HEK293 (cell line): ENCODE measurements around the gene QARS1.

ENCODE experiments used
- CTCF ChIA-PET: fragments of 350-600 bp; formaldehyde crosslinking; extraction: SDS; loops from one replicate; lab custom pipeline; 2021; ENCODE audit warnings: antibody characterized with exemption; lab: Yijun Ruan, JAX
- POLR2A ChIA-PET: fragments of 300-600 bp; formaldehyde crosslinking; extraction: SDS; loops from one replicate; lab custom pipeline; 2020; ENCODE audit warnings: antibody characterized with exemption, inconsistent platforms; lab: Yijun Ruan, JAX
- H3K27ac ChIP-seq: fragments of 200-500 bp; sonication (Bioruptor generic); 2 replicates; pipeline ENCODE4 v1.5.1; 2014; ENCODE audit warnings: low read depth, low read length, control low read depth, inconsistent platforms; ENCODE audit errors: extremely low read depth
- H3K36me3 ChIP-seq, 2 experiments: fragments of 200-500 bp in 1 of 2; sonication (Bioruptor generic) in 1 of 2; 1 replicate in 1 of 2; 2 replicates in 1 of 2; pipeline ENCODE4 v1.5.1; 2014 to 2017; ENCODE audit warnings: inconsistent platforms in 2 of 2, low read length in 2 of 2; ENCODE audit not compliant: control insufficient read depth in 2 of 2, insufficient read depth in 1 of 2
- H3K4me1 ChIP-seq: fragments of 200-500 bp; sonication (Bioruptor generic); 2 replicates; pipeline ENCODE4 v1.5.1; 2014; ENCODE audit warnings: mild to moderate bottlenecking, low read length, inconsistent platforms; ENCODE audit not compliant: control insufficient read depth, insufficient read depth
- H3K4me3 ChIP-seq: 2 replicates; pipeline ENCODE4 v1.5.1; 2011; ENCODE audit warnings: low read depth, mild to moderate bottlenecking, control low read depth, low read length, moderate library complexity
- H3K9me3 ChIP-seq: fragments of 200-500 bp; sonication (Bioruptor generic); 2 replicates; pipeline ENCODE4 v1.5.1; 2014; ENCODE audit warnings: low read depth, low read length, inconsistent platforms; ENCODE audit not compliant: control insufficient read depth, insufficient read depth
- AEBP2 ChIP-seq: fragments of 450-650 bp; formaldehyde crosslinking; IDR thresholded peaks from 2 replicates; pipeline ENCODE4 v1.5.1; 2016; ENCODE audit warnings: missing biosample characterization, missing genetic modification characterization, borderline replicate concordance
- KLF17 ChIP-seq: fragments of 450-650 bp; formaldehyde crosslinking; IDR thresholded peaks from 2 replicates; pipeline ENCODE4 v1.5.1; 2016; ENCODE audit warnings: missing biosample characterization, missing genetic modification characterization
- KLF8 ChIP-seq: fragments of 450-650 bp; formaldehyde crosslinking; IDR thresholded peaks from 2 replicates; pipeline ENCODE4 v1.5.1; 2016; ENCODE audit warnings: missing biosample characterization, missing genetic modification characterization
- PRDM10 ChIP-seq: fragments of 450-650 bp; formaldehyde crosslinking; IDR thresholded peaks from 2 replicates; pipeline ENCODE4 v1.5.1; 2016; ENCODE audit warnings: missing biosample characterization, missing genetic modification characterization
- SP2 ChIP-seq: fragments of 450-650 bp; formaldehyde crosslinking; IDR thresholded peaks from 2 replicates; pipeline ENCODE4 v1.5.1; 2016; ENCODE audit warnings: missing biosample characterization, missing genetic modification characterization
- TRIM28 ChIP-seq: IDR thresholded peaks from 2 replicates; pipeline ENCODE4 v1.6.1; 2011; ENCODE audit warnings: low read length, control low read depth, borderline replicate concordance
- YY2 ChIP-seq: fragments of 450-650 bp; formaldehyde crosslinking; IDR thresholded peaks from 2 replicates; pipeline ENCODE4 v1.5.1; 2016; ENCODE audit warnings: missing biosample characterization, missing genetic modification characterization
- ZBTB17 ChIP-seq: fragments of 450-650 bp; formaldehyde crosslinking; IDR thresholded peaks from 2 replicates; pipeline ENCODE4 v1.5.1; 2016; ENCODE audit warnings: missing biosample characterization, missing genetic modification characterization
- ZBTB48 ChIP-seq: fragments of 450-650 bp; formaldehyde crosslinking; IDR thresholded peaks from 2 replicates; pipeline ENCODE4 v1.5.1; 2016; ENCODE audit warnings: missing biosample characterization, missing genetic modification characterization
- ZNF121 ChIP-seq: fragments of 450-650 bp; formaldehyde crosslinking; IDR thresholded peaks from 2 replicates; pipeline ENCODE4 v1.5.1; 2016; ENCODE audit warnings: missing biosample characterization, missing genetic modification characterization
- ZNF146 ChIP-seq: fragments of 450-650 bp; formaldehyde crosslinking; IDR thresholded peaks from 2 replicates; pipeline ENCODE4 v1.5.1; 2016; ENCODE audit warnings: missing biosample characterization, missing genetic modification characterization
- ZNF2 ChIP-seq: fragments of 450-650 bp; formaldehyde crosslinking; IDR thresholded peaks from 2 replicates; pipeline ENCODE4 v1.5.1; 2016; ENCODE audit warnings: missing biosample characterization, missing genetic modification characterization
- ZNF221 ChIP-seq: fragments of 450-650 bp; formaldehyde crosslinking; IDR thresholded peaks from 2 replicates; pipeline ENCODE4 v1.5.1; 2017; ENCODE audit warnings: missing biosample characterization, missing genetic modification characterization, borderline replicate concordance
- ZNF341 ChIP-seq: fragments of 450-650 bp; formaldehyde crosslinking; IDR thresholded peaks from 2 replicates; pipeline ENCODE4; 2016; ENCODE audit warnings: low read depth, missing biosample characterization, missing genetic modification characterization
- ZNF350 ChIP-seq: fragments of 450-650 bp; formaldehyde crosslinking; IDR thresholded peaks from 2 replicates; pipeline ENCODE4 v1.5.0; 2017; ENCODE audit warnings: missing biosample characterization, mild to moderate bottlenecking, missing genetic modification characterization
- ZNF501 ChIP-seq: fragments of 450-650 bp; formaldehyde crosslinking; IDR thresholded peaks from 2 replicates; pipeline ENCODE4 v1.5.1; 2016; ENCODE audit warnings: missing biosample characterization, missing genetic modification characterization
- ZNF510 ChIP-seq: fragments of 450-650 bp; formaldehyde crosslinking; IDR thresholded peaks from 2 replicates; pipeline ENCODE4 v1.5.1; 2018; ENCODE audit warnings: mild to moderate bottlenecking, missing genetic modification characterization, missing biosample characterization; ENCODE audit not compliant: insufficient replicate concordance
- ZNF626 ChIP-seq: fragments of 450-650 bp; sonication (Bioruptor Pico); formaldehyde crosslinking; IDR thresholded peaks from 2 replicates; pipeline ENCODE4 v1.5.1; 2018; ENCODE audit warnings: missing biosample characterization, missing genetic modification characterization, inconsistent platforms
- ZNF658 ChIP-seq: fragments of 450-650 bp; formaldehyde crosslinking; IDR thresholded peaks from 2 replicates; pipeline ENCODE4; 2016; ENCODE audit warnings: missing biosample characterization, missing genetic modification characterization
- ZNF677 ChIP-seq: fragments of 450-650 bp; IDR thresholded peaks from 2 replicates; pipeline ENCODE4 v1.5.0; 2018; ENCODE audit warnings: missing biosample characterization, mild to moderate bottlenecking, missing genetic modification characterization, moderate library complexity
- ZSCAN30 ChIP-seq: fragments of 450-650 bp; IDR thresholded peaks from 2 replicates; pipeline ENCODE4 v1.5.1; 2018; ENCODE audit warnings: missing biosample characterization, mild to moderate bottlenecking, missing genetic modification characterization, moderate library complexity
- TF ChIP-seq, protein P1 (sequence below): fragments of 450-650 bp; formaldehyde crosslinking; IDR thresholded peaks from 2 replicates; pipeline ENCODE4 v1.5.1; 2016; ENCODE audit warnings: missing biosample characterization, missing genetic modification characterization, borderline replicate concordance
- TF ChIP-seq, protein P2 (sequence below): fragments of 450-650 bp; formaldehyde crosslinking; IDR thresholded peaks from 2 replicates; pipeline ENCODE4 v1.5.1; 2017; ENCODE audit warnings: missing biosample characterization, mild to moderate bottlenecking, missing genetic modification characterization, moderate library complexity

Gene QARS1

GRCh38 chr3:49104427-49105291 is at the start of gene QARS1:
Gene QARS1 (minus strand): TSS chr3:49104757. CDS start chr3:49104733, 24 bp downstream.
- H3K9me3 ChIP-seq: no peaks in the 10 kb centered on the region
- peaks cover 7 to 72% of the 10 kb centered on the region in 2 experiments; a peak in 2 of 3 replicates for H3K36me3 ChIP-seq
- POLR2A ChIA-PET: interaction anchor here (1.2 to 5.8 kb wide), 3 partner anchors 11 to 75 kb away, joined by 3 to 35 read pairs (median 26); partner anchors contain the start of genes IMPDH2, QRICH1 and USP19
- H3K4me3 ChIP-seq: peak within 1 kb of the TSS; percentile 97
- CTCF ChIA-PET: interaction anchor here (0.9 kb wide), 1 partner anchor 10 kb away, joined by 4 read pairs; the partner anchor contains the start of gene QRICH1
- H3K27ac ChIP-seq: peak within 1 kb of the TSS; percentile 70
- H3K4me1 ChIP-seq: no peaks in the 10 kb centered on the region
- TF ChIP-seq ZNF658 (no peak), ZBTB48 (tag by site-specific recombination) (no peak), ZSCAN30 (tag by site-specific recombination) (no peak), ZNF221 (no peak), AEBP2 (tag by site-specific recombination) (no peak), SP2 (peak; percentile 93), ZNF341 (peak; percentile 30; the same call in 1 of the 2 replicates), ZNF121 (tag by site-specific recombination) (no peak), ZNF146 (tag by site-specific recombination) (no peak), ZNF2 (tag by site-specific recombination) (no peak), TRIM28 (0 out of 2 replicates have a peak, but pooled peaks have one; percentile 46), ZNF510 (tag by site-specific recombination) (no peak), PRDM10 (tag by site-specific recombination) (peak; percentile 80), ZNF350 (tag by site-specific recombination) (no peak), ZNF626 (tag by site-specific recombination) (no peak), ZNF677 (tag by site-specific recombination) (no peak), YY2 (tag by site-specific recombination) (peak; percentile 74; the same call in 1 of the 2 replicates), ZBTB17 (tag by site-specific recombination) (peak; percentile 46; the same call in 1 of the 2 replicates), KLF17 (tag by site-specific recombination) (no peak), KLF8 (peak; percentile 44; the same call in 1 of the 2 replicates), ZNF501 (tag by site-specific recombination) (no peak)
- TF ChIP-seq, protein P1, sequence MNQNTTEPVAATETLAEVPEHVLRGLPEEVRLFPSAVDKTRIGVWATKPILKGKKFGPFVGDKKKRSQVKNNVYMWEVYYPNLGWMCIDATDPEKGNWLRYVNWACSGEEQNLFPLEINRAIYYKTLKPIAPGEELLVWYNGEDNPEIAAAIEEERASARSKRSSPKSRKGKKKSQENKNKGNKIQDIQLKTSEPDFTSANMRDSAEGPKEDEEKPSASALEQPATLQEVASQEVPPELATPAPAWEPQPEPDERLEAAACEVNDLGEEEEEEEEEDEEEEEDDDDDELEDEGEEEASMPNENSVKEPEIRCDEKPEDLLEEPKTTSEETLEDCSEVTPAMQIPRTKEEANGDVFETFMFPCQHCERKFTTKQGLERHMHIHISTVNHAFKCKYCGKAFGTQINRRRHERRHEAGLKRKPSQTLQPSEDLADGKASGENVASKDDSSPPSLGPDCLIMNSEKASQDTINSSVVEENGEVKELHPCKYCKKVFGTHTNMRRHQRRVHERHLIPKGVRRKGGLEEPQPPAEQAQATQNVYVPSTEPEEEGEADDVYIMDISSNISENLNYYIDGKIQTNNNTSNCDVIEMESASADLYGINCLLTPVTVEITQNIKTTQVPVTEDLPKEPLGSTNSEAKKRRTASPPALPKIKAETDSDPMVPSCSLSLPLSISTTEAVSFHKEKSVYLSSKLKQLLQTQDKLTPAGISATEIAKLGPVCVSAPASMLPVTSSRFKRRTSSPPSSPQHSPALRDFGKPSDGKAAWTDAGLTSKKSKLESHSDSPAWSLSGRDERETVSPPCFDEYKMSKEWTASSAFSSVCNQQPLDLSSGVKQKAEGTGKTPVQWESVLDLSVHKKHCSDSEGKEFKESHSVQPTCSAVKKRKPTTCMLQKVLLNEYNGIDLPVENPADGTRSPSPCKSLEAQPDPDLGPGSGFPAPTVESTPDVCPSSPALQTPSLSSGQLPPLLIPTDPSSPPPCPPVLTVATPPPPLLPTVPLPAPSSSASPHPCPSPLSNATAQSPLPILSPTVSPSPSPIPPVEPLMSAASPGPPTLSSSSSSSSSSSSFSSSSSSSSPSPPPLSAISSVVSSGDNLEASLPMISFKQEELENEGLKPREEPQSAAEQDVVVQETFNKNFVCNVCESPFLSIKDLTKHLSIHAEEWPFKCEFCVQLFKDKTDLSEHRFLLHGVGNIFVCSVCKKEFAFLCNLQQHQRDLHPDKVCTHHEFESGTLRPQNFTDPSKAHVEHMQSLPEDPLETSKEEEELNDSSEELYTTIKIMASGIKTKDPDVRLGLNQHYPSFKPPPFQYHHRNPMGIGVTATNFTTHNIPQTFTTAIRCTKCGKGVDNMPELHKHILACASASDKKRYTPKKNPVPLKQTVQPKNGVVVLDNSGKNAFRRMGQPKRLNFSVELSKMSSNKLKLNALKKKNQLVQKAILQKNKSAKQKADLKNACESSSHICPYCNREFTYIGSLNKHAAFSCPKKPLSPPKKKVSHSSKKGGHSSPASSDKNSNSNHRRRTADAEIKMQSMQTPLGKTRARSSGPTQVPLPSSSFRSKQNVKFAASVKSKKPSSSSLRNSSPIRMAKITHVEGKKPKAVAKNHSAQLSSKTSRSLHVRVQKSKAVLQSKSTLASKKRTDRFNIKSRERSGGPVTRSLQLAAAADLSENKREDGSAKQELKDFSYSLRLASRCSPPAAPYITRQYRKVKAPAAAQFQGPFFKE: no peak
- TF ChIP-seq, protein P2, sequence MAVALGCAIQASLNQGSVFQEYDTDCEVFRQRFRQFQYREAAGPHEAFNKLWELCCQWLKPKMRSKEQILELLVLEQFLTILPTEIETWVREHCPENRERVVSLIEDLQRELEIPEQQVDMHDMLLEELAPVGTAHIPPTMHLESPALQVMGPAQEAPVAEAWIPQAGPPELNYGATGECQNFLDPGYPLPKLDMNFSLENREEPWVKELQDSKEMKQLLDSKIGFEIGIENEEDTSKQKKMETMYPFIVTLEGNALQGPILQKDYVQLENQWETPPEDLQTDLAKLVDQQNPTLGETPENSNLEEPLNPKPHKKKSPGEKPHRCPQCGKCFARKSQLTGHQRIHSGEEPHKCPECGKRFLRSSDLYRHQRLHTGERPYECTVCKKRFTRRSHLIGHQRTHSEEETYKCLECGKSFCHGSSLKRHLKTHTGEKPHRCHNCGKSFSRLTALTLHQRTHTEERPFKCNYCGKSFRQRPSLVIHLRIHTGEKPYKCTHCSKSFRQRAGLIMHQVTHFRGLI (tag by site-specific recombination): no peak
